Smooth muscle cell (in vitro differentiated cells): ENCODE measurements around the gene TJP3. TPM values are rescaled to one million over a fixed set of nuclear protein-coding genes. Genes with fewer than 3 reads are reported as not detected.
A peak's percentile ranks its signal among the peaks of the same experiment; 100 is the strongest.

ENCODE experiments used
- DNase-seq: peaks from one replicate; lab custom pipeline; 2025; ENCODE audit not compliant: unreplicated experiment; lab: John Stamatoyannopoulos, UW
- H2AFZ ChIP-seq: fragments of 200-600 bp; sonication (generic); 2 replicates; pipeline ENCODE4 v1.6.0; 2016; ENCODE audit warnings: antibody characterized with exemption, low read depth, mild to moderate bottlenecking
- H3F3A ChIP-seq: fragments of 200-600 bp; sonication (generic); 2 replicates; pipeline ENCODE4 v1.6.0; 2017; ENCODE audit warnings: antibody characterized with exemption, low read depth
- H3K27ac ChIP-seq: fragments of 200-600 bp; sonication (generic); 2 replicates; pipeline ENCODE4 v1.5.1; 2016; ENCODE audit warnings: low read depth, mild to moderate bottlenecking
- H3K27me3 ChIP-seq: fragments of 200-600 bp; sonication (generic); 2 replicates; pipeline ENCODE4 v1.6.1; 2016; ENCODE audit warnings: low read depth, mild to moderate bottlenecking
- H3K36me3 ChIP-seq: fragments of 200-600 bp; sonication (generic); 2 replicates; pipeline ENCODE4 v1.5.1; 2016; ENCODE audit warnings: low read depth
- H3K4me1 ChIP-seq: fragments of 200-600 bp; sonication (generic); 2 replicates; pipeline ENCODE4 v1.5.1; 2016; ENCODE audit warnings: low read depth
- H3K4me2 ChIP-seq: fragments of 200-600 bp; sonication (generic); 2 replicates; pipeline ENCODE4 v1.6.0; 2016; ENCODE audit warnings: mild to moderate bottlenecking
- H3K4me3 ChIP-seq: fragments of 200-600 bp; sonication (generic); 2 replicates; pipeline ENCODE4 v1.5.1; 2016; ENCODE audit warnings: mild to moderate bottlenecking
- H3K79me2 ChIP-seq: fragments of 200-600 bp; sonication (generic); 2 replicates; pipeline ENCODE4 v1.6.0; 2016; ENCODE audit warnings: low read depth, mild to moderate bottlenecking
- H3K9ac ChIP-seq: fragments of 200-600 bp; sonication (generic); 2 replicates; pipeline ENCODE4 v1.6.0; 2016; ENCODE audit warnings: low read depth
- H3K9me3 ChIP-seq: fragments of 200-600 bp; sonication (generic); replicated peaks from 2 replicates; pipeline ENCODE4 v1.5.1; 2016; ENCODE audit warnings: low read depth
- H4K20me1 ChIP-seq: fragments of 200-600 bp; sonication (generic); 2 replicates; pipeline ENCODE4 v1.6.0; 2016; ENCODE audit warnings: low read depth
- WGBS: methylation state at CpG from one replicate; pipeline ENCODE4 v1.1.7; 2016; ENCODE audit warnings: low lambda C conversion rate; 5-methylcytosine and 5-hydroxymethylcytosine counted together
- polyA plus RNA-seq: library from polyadenylated mRNA; unstranded; fragments of >200 nt; fragmentation: Nextera tagmentation; extraction: Ambion mirVana; gene quantifications from 2 replicates; pipeline ENCODE4 v1.2.1, GENCODE V29; 2016
- total RNA-seq: library from RNA; depleted of rRNA; stranded (reverse); fragments of >200 nt; gene quantifications from 2 replicates; pipeline ENCODE4 v1.2.3, GENCODE V29; 2014
- TF ChIP-seq, protein P1 (sequence below): fragments of 200-600 bp; sonication (generic); IDR thresholded peaks from 2 replicates; pipeline ENCODE4 v1.5.1; 2017; ENCODE audit warnings: borderline replicate concordance, mild to moderate bottlenecking, antibody characterized with exemption; ENCODE audit not compliant: insufficient read depth, poor library complexity, severe bottlenecking

Gene TJP3
- total and polyA plus RNA-seq, 2 experiments from 2014 or later = 1.2 to 6.2 TPM

DNA sequence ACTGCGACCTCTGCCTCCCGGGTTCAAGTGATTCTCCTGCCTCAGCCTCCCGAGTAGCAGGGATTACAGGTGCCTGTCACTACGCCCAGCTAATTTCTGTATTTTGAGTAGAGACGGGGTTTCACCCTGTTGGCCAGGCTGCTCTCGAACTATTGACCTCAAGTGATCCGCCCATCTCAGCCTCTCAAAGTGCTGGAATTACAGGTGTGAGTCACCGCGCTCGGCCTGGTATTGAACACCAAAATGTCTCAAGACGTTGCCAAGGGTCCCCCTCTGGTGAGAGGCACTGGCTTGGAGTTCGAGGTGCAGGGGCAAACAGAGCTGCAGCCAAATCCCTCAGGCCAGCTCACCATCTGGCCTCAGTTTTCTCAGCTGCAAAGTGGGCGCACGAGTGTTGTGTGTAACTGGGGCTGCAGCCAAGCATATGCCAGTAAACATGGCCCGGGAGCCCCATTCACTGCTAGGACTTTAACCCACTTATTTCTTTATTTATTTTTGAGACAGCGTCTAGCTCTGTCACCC is 8.0 kb downstream of the TJP3 start:
- no peaks in the 10 kb centered on the region for H3K79me2 ChIP-seq
- H3K36me3 ChIP-seq = no peaks in the 10 kb centered on the region
- no peak overlapping the region for H2AFZ ChIP-seq
- TF ChIP-seq, protein P1, sequence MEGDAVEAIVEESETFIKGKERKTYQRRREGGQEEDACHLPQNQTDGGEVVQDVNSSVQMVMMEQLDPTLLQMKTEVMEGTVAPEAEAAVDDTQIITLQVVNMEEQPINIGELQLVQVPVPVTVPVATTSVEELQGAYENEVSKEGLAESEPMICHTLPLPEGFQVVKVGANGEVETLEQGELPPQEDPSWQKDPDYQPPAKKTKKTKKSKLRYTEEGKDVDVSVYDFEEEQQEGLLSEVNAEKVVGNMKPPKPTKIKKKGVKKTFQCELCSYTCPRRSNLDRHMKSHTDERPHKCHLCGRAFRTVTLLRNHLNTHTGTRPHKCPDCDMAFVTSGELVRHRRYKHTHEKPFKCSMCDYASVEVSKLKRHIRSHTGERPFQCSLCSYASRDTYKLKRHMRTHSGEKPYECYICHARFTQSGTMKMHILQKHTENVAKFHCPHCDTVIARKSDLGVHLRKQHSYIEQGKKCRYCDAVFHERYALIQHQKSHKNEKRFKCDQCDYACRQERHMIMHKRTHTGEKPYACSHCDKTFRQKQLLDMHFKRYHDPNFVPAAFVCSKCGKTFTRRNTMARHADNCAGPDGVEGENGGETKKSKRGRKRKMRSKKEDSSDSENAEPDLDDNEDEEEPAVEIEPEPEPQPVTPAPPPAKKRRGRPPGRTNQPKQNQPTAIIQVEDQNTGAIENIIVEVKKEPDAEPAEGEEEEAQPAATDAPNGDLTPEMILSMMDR = no peak
- no peak overlapping the region for H3K27ac ChIP-seq
- H4K20me1 ChIP-seq = no peaks in the 10 kb centered on the region
- no peaks in the 10 kb centered on the region for H3K9me3 ChIP-seq
- H3K9ac ChIP-seq = no peak overlapping the region
- peaks cover 3% of the 10 kb centered on the region for H3K27me3 ChIP-seq
- no peaks in the 10 kb centered on the region for H3K4me1 ChIP-seq
- H3K4me2 ChIP-seq = no peak overlapping the region
- WGBS = 94% methylated on average over 16 of the region's 16 CpGs
- H3K4me3 ChIP-seq = no peak overlapping the region
- no peak for DNase-seq
- H3F3A ChIP-seq = no peaks in the 10 kb centered on the region

DNA sequence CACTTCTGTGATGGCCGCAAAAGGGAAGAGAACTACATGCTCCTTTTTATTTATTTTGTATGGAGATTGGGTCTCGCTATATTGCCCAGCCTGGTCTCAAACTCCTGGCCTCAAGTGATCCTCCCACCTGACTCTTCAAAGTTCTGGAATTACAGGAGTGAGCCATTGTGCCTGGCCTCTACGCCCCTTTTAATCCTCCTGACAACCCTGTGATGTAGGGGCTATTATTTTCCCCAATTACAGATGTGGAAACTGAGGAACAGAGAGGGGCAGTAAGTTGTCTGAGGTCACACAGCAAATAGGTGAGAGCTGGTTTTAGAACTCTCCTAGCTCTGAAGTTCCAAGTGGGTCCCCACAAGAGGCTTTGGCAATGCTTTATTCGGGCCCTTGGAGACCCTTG is 11.7 kb downstream of the TJP3 start:
- no peak overlapping the region for H3K4me3 ChIP-seq
- no peaks in the 10 kb centered on the region for H3K79me2 ChIP-seq
- H3K9ac ChIP-seq = no peak overlapping the region
- no peaks in the 10 kb centered on the region for H3K9me3 ChIP-seq
- H4K20me1 ChIP-seq = no peaks in the 10 kb centered on the region
- peaks cover 33% of the 10 kb centered on the region for H3K27me3 ChIP-seq
- H2AFZ ChIP-seq = no peak overlapping the region
- no peak for DNase-seq
- H3K27ac ChIP-seq = no peak overlapping the region
- no peaks in the 10 kb centered on the region for H3F3A ChIP-seq
- no peak overlapping the region for H3K4me2 ChIP-seq
- TF ChIP-seq, protein P1 = no peak
- WGBS = 88% methylated on average over 4 of the region's 4 CpGs
- H3K4me1 ChIP-seq = peaks cover 7% of the 10 kb centered on the region
- H3K36me3 ChIP-seq = no peaks in the 10 kb centered on the region

DNA sequence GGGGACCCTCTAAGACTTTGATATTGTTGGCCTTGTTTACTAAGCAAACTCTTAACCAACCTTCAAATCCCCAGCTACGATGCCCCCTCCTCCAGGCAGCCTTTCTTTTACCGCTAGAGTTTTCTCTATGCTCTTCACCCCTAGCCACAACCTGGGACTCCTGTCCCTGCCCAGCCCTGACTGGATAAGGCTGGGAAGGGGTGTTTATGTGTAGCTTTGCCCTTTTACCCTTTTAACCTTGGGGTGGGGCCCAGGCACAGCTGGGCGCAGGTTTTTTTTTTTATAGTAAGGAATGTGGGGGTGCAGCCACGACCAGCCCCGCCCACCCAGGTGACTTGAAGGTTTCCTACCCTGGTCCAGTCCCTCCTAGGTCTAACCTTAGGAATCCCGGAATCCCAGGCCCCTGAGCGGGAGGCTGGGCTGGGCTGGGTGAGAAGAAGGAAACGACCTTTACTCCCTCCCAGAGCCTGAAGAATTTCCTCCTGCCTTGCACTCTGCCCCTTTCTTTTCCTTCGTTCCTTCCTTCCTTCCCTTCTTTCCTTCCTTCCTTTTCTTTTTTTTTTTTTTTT is 12.2 kb downstream of the TJP3 start:
- TF ChIP-seq, protein P1 = no peak
- Histone ChIP-seq H3K4me1 (peaks cover 7% of the 10 kb centered on the region), H3K27me3 (peaks cover 35% of the 10 kb centered on the region), H3K9ac (no peak overlapping the region), H3K36me3 (no peaks in the 10 kb centered on the region), H3K79me2 (no peaks in the 10 kb centered on the region), H3K4me3 (peak overlapping the region; percentile 31), H3K4me2 (no peak overlapping the region), H2AFZ (no peak overlapping the region), H3K27ac (no peak overlapping the region), H4K20me1 (no peaks in the 10 kb centered on the region), H3F3A (no peaks in the 10 kb centered on the region), H3K9me3 (no peaks in the 10 kb centered on the region)
- WGBS = 47% methylated on average over 9 of the region's 9 CpGs
- DNase-seq = no peak
